K562 (cell line): ENCODE results near the gene GANAB. TPM values are rescaled to one million over a fixed set of nuclear protein-coding genes. Genes with fewer than 3 reads are reported as not detected.

Source experiments
- ATF1 ChIP-seq, 2 experiments: fragments of 450-650 bp in 1 of 2; IDR thresholded peaks; 2 replicates each; pipeline ENCODE4 v1.6.1; 2016; ENCODE audit warnings: missing compliant biosample characterization in 1 of 2, missing genetic modification characterization in 1 of 2
- BHLHE40 ChIP-seq: IDR thresholded peaks from 2 replicates; pipeline ENCODE4 v1.6.1; 2011; ENCODE audit warnings: low read length, improper control_type of control experiment
- DDX20 ChIP-seq: fragments of 450-650 bp; IDR thresholded peaks from 2 replicates; pipeline ENCODE4 v1.6.1; 2016; ENCODE audit warnings: missing genetic modification characterization, low read depth, mild to moderate bottlenecking, missing compliant biosample characterization, moderate library complexity
- GATA2 ChIP-seq: sonication (generic); formaldehyde crosslinking; IDR thresholded peaks from 2 replicates; pipeline ENCODE4 v1.4.0; 2020; ENCODE audit warnings: mild to moderate bottlenecking, missing genetic modification reagents
- GTF2E2 ChIP-seq: fragments of 200-800 bp; sonication (Bioruptor generic); IDR thresholded peaks from 2 replicates; pipeline ENCODE4 v1.6.1; 2016; ENCODE audit warnings: missing genetic modification characterization, missing compliant biosample characterization
- HCFC1 ChIP-seq: IDR thresholded peaks from 2 replicates; pipeline ENCODE4 v1.6.1; 2012; ENCODE audit warnings: low read depth, low read length, improper control_type of control experiment
- MCM2 ChIP-seq: fragments of 450-650 bp; IDR thresholded peaks from 2 replicates; pipeline ENCODE4 v1.6.1; 2017; ENCODE audit warnings: low read depth, mild to moderate bottlenecking
- RBM22 ChIP-seq: fragments of 200-400 bp; formaldehyde crosslinking; IDR thresholded peaks from 2 replicates; pipeline ENCODE4 v1.6.1; 2018; ENCODE audit warnings: low read length, low read depth; ENCODE audit not compliant: poor library complexity, severe bottlenecking
- RERE ChIP-seq: sonication (generic); formaldehyde crosslinking; IDR thresholded peaks from 2 replicates; pipeline ENCODE4 v1.8.0; 2023; ENCODE audit warnings: missing genetic modification reagents, mild to moderate bottlenecking, borderline replicate concordance
- RFX1 ChIP-seq: fragments of 450-650 bp; IDR thresholded peaks from 2 replicates; pipeline ENCODE4 v1.6.1; 2016; ENCODE audit warnings: mild to moderate bottlenecking, moderate library complexity
- SPI1 ChIP-seq: IDR thresholded peaks from 2 replicates; pipeline ENCODE4 v1.6.1; 2011; ENCODE audit warnings: low read depth, low read length, control low read depth, borderline replicate concordance
- SREBF1 ChIP-seq: fragments of 150-350 bp; IDR thresholded peaks from 2 replicates; pipeline ENCODE4 v1.6.1; 2014; ENCODE audit warnings: antibody characterized with exemption, low read depth, low read length, borderline replicate concordance
- SRSF7 ChIP-seq: fragments of 200-400 bp; formaldehyde crosslinking; optimal IDR thresholded peaks from 2 replicates; pipeline ENCODE3; 2017; ENCODE audit warnings: mild to moderate bottlenecking, low read depth, low read length
- ZNF143 ChIP-seq: sonication (generic); formaldehyde crosslinking; IDR thresholded peaks from 2 replicates; pipeline ENCODE4 v1.9.0; 2022; ENCODE audit warnings: mild to moderate bottlenecking, missing genetic modification reagents
- polyA plus RNA-seq, 8 experiments: library from polyadenylated mRNA; depleted of rRNA in 4 of 8; stranded (reverse) in 5 of 8; unstranded in 3 of 8; fragments of >200 nt; fragmentation: Nextera tagmentation in 2 of 8; fragmentation: Illumina TruSeq in 1 of 8; extraction: Ambion mirVana in 2 of 8; extraction: Trizol in 1 of 8; gene quantifications; 2 replicates each; pipeline versions ENCODE4 v1.2.1 to v1.2.3, GENCODE V29; 2011 to 2014; ENCODE audit warnings: inconsistent platforms in 1 of 8, missing spikeins in 1 of 8
- total RNA-seq, 7 experiments: library from RNA; depleted of rRNA in 6 of 7; stranded (reverse); fragments of >200 nt in 6 of 7; fragmentation: Illumina TruSeq in 2 of 7; extraction: Trizol in 2 of 7; gene quantifications; 2 replicates each; pipeline versions ENCODE4 v1.2.1 to v1.2.3, GENCODE V29; 2011 to 2021; ENCODE audit warnings: low replicate concordance in 1 of 7
- TF ChIP-seq, protein P1 (sequence below): fragments of 450-650 bp; IDR thresholded peaks from 2 replicates; pipeline ENCODE4 v1.7.1; 2018; ENCODE audit warnings: mild to moderate bottlenecking, low read depth; ENCODE audit not compliant: partially characterized antibody
- TF ChIP-seq, protein P2 (sequence below): fragments of 450-650 bp; conservative IDR thresholded peaks from 2 replicates; pipeline ENCODE4 v1.6.1; 2016; ENCODE audit warnings: missing genetic modification characterization, low read depth, mild to moderate bottlenecking, control low read depth, missing compliant biosample characterization
- TF ChIP-seq, protein P3 (sequence below): fragments of 450-650 bp; conservative IDR thresholded peaks from 2 replicates; pipeline ENCODE4 v1.6.1; 2016; ENCODE audit warnings: missing genetic modification characterization, low read depth, mild to moderate bottlenecking, missing compliant biosample characterization, moderate library complexity

GANAB gene
- total and polyA plus RNA-seq, 9 of the 15 experiments (the other 6 are each of a cell fraction or from before 2014, with no cell fraction given): 6.5 to 284 (median 161) TPM

DNA sequence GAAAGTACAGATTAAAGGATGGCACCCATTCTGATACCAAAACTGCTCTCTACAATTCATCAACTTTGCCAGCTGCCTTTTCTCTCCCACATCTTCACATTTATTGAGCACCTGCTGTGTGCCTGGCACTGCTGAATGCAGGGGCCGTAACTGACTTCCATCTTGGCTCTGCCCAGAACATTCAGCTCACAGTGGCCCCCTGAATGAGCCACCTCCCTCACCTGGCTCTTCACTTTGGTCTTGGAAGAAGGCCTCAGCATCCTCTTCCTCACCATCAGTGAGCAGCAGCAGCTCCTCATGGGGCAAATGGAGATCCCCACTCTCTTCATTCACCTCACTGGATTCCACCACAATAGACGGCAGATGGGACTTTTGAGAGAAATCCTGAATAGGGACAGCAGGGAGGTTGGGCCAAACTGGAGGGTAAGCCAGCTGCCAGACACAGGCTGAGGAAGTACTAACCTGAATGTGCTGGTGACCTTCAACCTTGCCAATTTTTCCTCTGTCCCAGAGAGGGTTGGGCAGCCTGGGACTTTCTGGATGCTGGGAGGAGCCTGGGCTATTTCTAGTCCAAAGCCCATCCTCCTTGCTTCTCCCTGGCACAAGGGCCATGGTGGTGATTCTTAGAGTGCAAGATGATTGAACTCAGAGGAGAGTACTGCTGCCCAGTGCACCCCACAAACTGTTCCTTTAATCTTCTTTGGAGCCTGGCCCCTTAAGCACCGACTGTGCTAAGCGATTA is 23.2 kb upstream of the GANAB start (continued):
- TF ChIP-seq, protein P1, sequence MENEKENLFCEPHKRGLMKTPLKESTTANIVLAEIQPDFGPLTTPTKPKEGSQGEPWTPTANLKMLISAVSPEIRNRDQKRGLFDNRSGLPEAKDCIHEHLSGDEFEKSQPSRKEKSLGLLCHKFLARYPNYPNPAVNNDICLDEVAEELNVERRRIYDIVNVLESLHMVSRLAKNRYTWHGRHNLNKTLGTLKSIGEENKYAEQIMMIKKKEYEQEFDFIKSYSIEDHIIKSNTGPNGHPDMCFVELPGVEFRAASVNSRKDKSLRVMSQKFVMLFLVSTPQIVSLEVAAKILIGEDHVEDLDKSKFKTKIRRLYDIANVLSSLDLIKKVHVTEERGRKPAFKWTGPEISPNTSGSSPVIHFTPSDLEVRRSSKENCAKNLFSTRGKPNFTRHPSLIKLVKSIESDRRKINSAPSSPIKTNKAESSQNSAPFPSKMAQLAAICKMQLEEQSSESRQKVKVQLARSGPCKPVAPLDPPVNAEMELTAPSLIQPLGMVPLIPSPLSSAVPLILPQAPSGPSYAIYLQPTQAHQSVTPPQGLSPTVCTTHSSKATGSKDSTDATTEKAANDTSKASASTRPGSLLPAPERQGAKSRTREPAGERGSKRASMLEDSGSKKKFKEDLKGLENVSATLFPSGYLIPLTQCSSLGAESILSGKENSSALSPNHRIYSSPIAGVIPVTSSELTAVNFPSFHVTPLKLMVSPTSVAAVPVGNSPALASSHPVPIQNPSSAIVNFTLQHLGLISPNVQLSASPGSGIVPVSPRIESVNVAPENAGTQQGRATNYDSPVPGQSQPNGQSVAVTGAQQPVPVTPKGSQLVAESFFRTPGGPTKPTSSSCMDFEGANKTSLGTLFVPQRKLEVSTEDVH: no peak
- TF ChIP-seq RERE (CRISPR knock-in tag): no peak
- TF ChIP-seq DDX20 (tag): no peak
- TF ChIP-seq RFX1: no peak
- TF ChIP-seq SRSF7: no peak
- TF ChIP-seq MCM2: no peak
- no peak for TF ChIP-seq ZNF143
- TF ChIP-seq RBM22: no peak
- no peak for TF ChIP-seq BHLHE40
- no peak for TF ChIP-seq SREBF1
- TF ChIP-seq ATF1 (CRISPR knock-in tag; IDR thresholded peaks at IDR 0.05): no peak
- TF ChIP-seq ATF1 (tag; IDR thresholded peaks at IDR 0.05): no peak
- TF ChIP-seq, protein P2, sequence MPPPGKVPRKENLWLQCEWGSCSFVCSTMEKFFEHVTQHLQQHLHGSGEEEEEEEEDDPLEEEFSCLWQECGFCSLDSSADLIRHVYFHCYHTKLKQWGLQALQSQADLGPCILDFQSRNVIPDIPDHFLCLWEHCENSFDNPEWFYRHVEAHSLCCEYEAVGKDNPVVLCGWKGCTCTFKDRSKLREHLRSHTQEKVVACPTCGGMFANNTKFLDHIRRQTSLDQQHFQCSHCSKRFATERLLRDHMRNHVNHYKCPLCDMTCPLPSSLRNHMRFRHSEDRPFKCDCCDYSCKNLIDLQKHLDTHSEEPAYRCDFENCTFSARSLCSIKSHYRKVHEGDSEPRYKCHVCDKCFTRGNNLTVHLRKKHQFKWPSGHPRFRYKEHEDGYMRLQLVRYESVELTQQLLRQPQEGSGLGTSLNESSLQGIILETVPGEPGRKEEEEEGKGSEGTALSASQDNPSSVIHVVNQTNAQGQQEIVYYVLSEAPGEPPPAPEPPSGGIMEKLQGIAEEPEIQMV (tag): no peak
- no peak for TF ChIP-seq HCFC1
- TF ChIP-seq, protein P3, sequence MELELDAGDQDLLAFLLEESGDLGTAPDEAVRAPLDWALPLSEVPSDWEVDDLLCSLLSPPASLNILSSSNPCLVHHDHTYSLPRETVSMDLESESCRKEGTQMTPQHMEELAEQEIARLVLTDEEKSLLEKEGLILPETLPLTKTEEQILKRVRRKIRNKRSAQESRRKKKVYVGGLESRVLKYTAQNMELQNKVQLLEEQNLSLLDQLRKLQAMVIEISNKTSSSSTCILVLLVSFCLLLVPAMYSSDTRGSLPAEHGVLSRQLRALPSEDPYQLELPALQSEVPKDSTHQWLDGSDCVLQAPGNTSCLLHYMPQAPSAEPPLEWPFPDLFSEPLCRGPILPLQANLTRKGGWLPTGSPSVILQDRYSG (tag): 0 out of 2 replicates have a peak, but pooled peaks have one; percentile 31
- TF ChIP-seq GATA2 (CRISPR knock-in tag): no peak
- no peak for TF ChIP-seq SPI1
- no peak for TF ChIP-seq GTF2E2 (tag)
